Nephron (organoid): ENCODE data around the gene KIF4A.
"Not testable (repeated sequence)": the region's sequence is repeated elsewhere in the genome, so short reads cannot be mapped to it uniquely, and the experiment has no call there.

ENCODE experiments used
- H3K27ac Mint-ChIP-seq, 3 experiments: 2 replicates each; pipeline ENCODE4 v1.8.0; 2020; ENCODE audit warnings: mixed read lengths in 3 of 3, mild to moderate bottlenecking in 2 of 3, moderate library complexity in 1 of 3
- H3K27me3 Mint-ChIP-seq: 2 replicates; pipeline ENCODE4 v1.8.0; 2021; ENCODE audit warnings: low read depth, mild to moderate bottlenecking, moderate library complexity, mixed read lengths
- H3K36me3 Mint-ChIP-seq: 2 replicates; pipeline ENCODE4 v1.8.0; 2020; ENCODE audit warnings: low read depth, mixed read lengths
- H3K4me1 Mint-ChIP-seq: 2 replicates; pipeline ENCODE4 v1.8.0; 2020; ENCODE audit warnings: mixed read lengths
- H3K4me3 Mint-ChIP-seq, 3 experiments: 2 replicates each; pipeline ENCODE4 v1.8.0; 2020; ENCODE audit warnings: mild to moderate bottlenecking in 3 of 3, mixed read lengths in 3 of 3, moderate library complexity in 2 of 3
- H3K9me3 Mint-ChIP-seq: 2 replicates; pipeline ENCODE4 v1.8.0; 2020; ENCODE audit warnings: mixed read lengths
- TF ChIP-seq, protein P1 (sequence below), 3 experiments: fragments of 200-600 bp; sonication (generic); IDR thresholded peaks; one replicate each; pipeline ENCODE4 v1.5.0; 2021; ENCODE audit warnings: antibody characterized with exemption in 3 of 3; ENCODE audit not compliant: unreplicated experiment in 3 of 3

KIF4A gene

GRCh38 chrX:70301716-70302115, 11.8 kb downstream of the KIF4A start:
- Mint-ChIP-seq H3K27ac (no peak overlapping the region), H3K27me3 (no peaks in the 10 kb centered on the region), H3K4me3 (no peak overlapping the region), H3K36me3 (peaks cover 20% of the 10 kb centered on the region), H3K4me1 (no peaks in the 10 kb centered on the region), H3K9me3 (peaks cover 3% of the 10 kb centered on the region)
- TF ChIP-seq, protein P1, sequence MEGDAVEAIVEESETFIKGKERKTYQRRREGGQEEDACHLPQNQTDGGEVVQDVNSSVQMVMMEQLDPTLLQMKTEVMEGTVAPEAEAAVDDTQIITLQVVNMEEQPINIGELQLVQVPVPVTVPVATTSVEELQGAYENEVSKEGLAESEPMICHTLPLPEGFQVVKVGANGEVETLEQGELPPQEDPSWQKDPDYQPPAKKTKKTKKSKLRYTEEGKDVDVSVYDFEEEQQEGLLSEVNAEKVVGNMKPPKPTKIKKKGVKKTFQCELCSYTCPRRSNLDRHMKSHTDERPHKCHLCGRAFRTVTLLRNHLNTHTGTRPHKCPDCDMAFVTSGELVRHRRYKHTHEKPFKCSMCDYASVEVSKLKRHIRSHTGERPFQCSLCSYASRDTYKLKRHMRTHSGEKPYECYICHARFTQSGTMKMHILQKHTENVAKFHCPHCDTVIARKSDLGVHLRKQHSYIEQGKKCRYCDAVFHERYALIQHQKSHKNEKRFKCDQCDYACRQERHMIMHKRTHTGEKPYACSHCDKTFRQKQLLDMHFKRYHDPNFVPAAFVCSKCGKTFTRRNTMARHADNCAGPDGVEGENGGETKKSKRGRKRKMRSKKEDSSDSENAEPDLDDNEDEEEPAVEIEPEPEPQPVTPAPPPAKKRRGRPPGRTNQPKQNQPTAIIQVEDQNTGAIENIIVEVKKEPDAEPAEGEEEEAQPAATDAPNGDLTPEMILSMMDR (IDR thresholded peaks at IDR 0.05; ENCODE audit: unreplicated experiment in 3 of 3) = no peak

DNA sequence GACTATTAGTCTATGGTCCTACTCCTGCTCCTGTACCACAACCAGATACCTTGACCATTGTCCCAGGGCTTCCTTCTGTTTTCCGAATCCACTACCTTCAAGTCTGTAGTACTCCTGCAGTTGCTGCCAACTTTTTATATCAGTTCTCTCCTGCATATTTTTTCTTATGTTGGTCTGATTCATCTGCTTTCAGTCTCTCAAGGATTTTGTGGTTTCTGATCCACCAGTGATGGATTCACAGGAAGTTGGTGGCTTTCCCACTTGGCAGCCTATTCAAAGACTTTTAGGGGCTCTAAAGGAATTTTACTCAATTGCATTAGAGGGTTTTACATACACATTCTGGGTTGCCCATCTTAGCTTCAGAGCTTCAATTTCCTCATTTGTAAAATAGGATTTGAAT, 23.6 kb downstream of the KIF4A start:
- Mint-ChIP-seq H3K4me1 (no peaks in the 10 kb centered on the region), H3K27me3 (no peaks in the 10 kb centered on the region), H3K36me3 (peaks cover 14% of the 10 kb centered on the region), H3K4me3 (no peak overlapping the region), H3K27ac (no peak overlapping the region), H3K9me3 (peaks cover 6% of the 10 kb centered on the region)
- TF ChIP-seq, protein P1 (IDR thresholded peaks at IDR 0.05; ENCODE audit: unreplicated experiment in 3 of 3) = no peak

- no peaks in the 10 kb centered on the region for H3K27me3 Mint-ChIP-seq
- peaks cover 2% of the 10 kb centered on the region for H3K9me3 Mint-ChIP-seq
- H3K36me3 Mint-ChIP-seq = no peaks in the 10 kb centered on the region
- H3K4me1 Mint-ChIP-seq = peaks cover 9% of the 10 kb centered on the region
- TF ChIP-seq, protein P1 (IDR thresholded peaks at IDR 0.05; ENCODE audit: unreplicated experiment in 3 of 3) = no peak
- H3K27ac Mint-ChIP-seq = no peak overlapping the region
- H3K4me3 Mint-ChIP-seq = no peak overlapping the region
Measured at GRCh38 chrX:70322784-70323183, 32.9 kb downstream of the KIF4A start.

- not testable (repeated sequence) for H3K36me3 Mint-ChIP-seq, H3K9me3 Mint-ChIP-seq, H3K4me1 Mint-ChIP-seq, H3K4me3 Mint-ChIP-seq, H3K27me3 Mint-ChIP-seq, H3K27ac Mint-ChIP-seq
Measured at GRCh38 chrX:70323628-70324027, 33.7 kb downstream of the KIF4A start.

- H3K27me3 Mint-ChIP-seq = no peaks in the 10 kb centered on the region
- TF ChIP-seq, protein P1 (IDR thresholded peaks at IDR 0.05; ENCODE audit: unreplicated experiment in 3 of 3) = no peak
- H3K4me1 Mint-ChIP-seq = peaks cover 9% of the 10 kb centered on the region
- no peaks in the 10 kb centered on the region for H3K36me3 Mint-ChIP-seq
- no peak overlapping the region for H3K4me3 Mint-ChIP-seq
- peaks cover 2% of the 10 kb centered on the region for H3K9me3 Mint-ChIP-seq
- no peak overlapping the region for H3K27ac Mint-ChIP-seq
Measured at GRCh38 chrX:70324326-70324725, 34.4 kb downstream of the KIF4A start.

- H3K4me1 Mint-ChIP-seq = peaks cover 9% of the 10 kb centered on the region
- H3K36me3 Mint-ChIP-seq = peaks cover 3% of the 10 kb centered on the region
- no peaks in the 10 kb centered on the region for H3K27me3 Mint-ChIP-seq
- no peak overlapping the region for H3K4me3 Mint-ChIP-seq
- no peaks in the 10 kb centered on the region for H3K9me3 Mint-ChIP-seq
- no peak overlapping the region for H3K27ac Mint-ChIP-seq
- TF ChIP-seq, protein P1 (IDR thresholded peaks at IDR 0.05; ENCODE audit: unreplicated experiment in 3 of 3) = no peak
Measured at GRCh38 chrX:70331161-70331560, 41.3 kb downstream of the KIF4A start.
